Fibroblast of peridontal ligament (primary cell): ENCODE results near the gene SKP1.
A peak's percentile ranks its signal among the peaks of the same experiment; 100 is the strongest.
"Not testable (repeated sequence)": the region's sequence is repeated elsewhere in the genome, so short reads cannot be mapped to it uniquely, and the experiment has no call there.

ENCODE experiments used
- DNase-seq: peaks from one replicate; pipeline ENCODE4 v3.0.0-alpha.2; 2010; ENCODE audit errors: extremely low read depth

SKP1 gene

GRCh38 chr5:134177369-134178095 lies 782 bp upstream of the SKP1 start:
- no peak for DNase-seq

GRCh38 chr5:134175921-134176510 lies 734 bp downstream of the SKP1 start:
- DNase-seq: peak; percentile 31

- DNase-seq: peak; percentile 73
These were observed 1.6 kb downstream of the SKP1 start for GRCh38 chr5:134174841-134175839.

GRCh38 chr5:134171972-134172371 lies 4.8 kb downstream of the SKP1 start:
- DNase-seq: peak; percentile 23

- DNase-seq: no peak
These were observed 14.2 kb downstream of the SKP1 start for GRCh38 chr5:134162592-134162991.

- no peak for DNase-seq
These were observed 15.0 kb downstream of the SKP1 start for GRCh38 chr5:134161513-134162395.

- DNase-seq: no peak
These were observed 23.1 kb downstream of the SKP1 start for GRCh38 chr5:134153657-134154056.

- DNase-seq: no peak
These were observed 23.5 kb downstream of the SKP1 start for GRCh38 chr5:134153241-134153640.

GRCh38 chr5:134152173-134152832 lies 24.4 kb downstream of the SKP1 start:
- DNase-seq: not testable (repeated sequence)

GRCh38 chr5:134151723-134152122 lies 25.0 kb downstream of the SKP1 start:
- no peak for DNase-seq

- no peak for DNase-seq
These were observed 27.0 kb downstream of the SKP1 start for GRCh38 chr5:134149571-134150303.

GRCh38 chr5:134148986-134149539 lies 27.7 kb downstream of the SKP1 start:
- DNase-seq: no peak

GRCh38 chr5:134148316-134148715 lies 28.4 kb downstream of the SKP1 start:
- DNase-seq: no peak

GRCh38 chr5:134146651-134147518 lies 29.9 kb downstream of the SKP1 start:
- no peak for DNase-seq

- peak; percentile 71 for DNase-seq
These were observed 30.8 kb downstream of the SKP1 start for GRCh38 chr5:134145779-134146581.

GRCh38 chr5:134145041-134145757 lies 31.6 kb downstream of the SKP1 start:
- DNase-seq: no peak
